Neural progenitor cell (in vitro differentiated cells): ENCODE measurements around the gene FCGR3B.
"Not testable (repeated sequence)": the region's sequence is repeated elsewhere in the genome, so short reads cannot be mapped to it uniquely, and the experiment has no call there.

ENCODE experiments used
- CTCF ChIP-seq: fragments of 200-600 bp; sonication (generic); IDR thresholded peaks from 2 replicates; pipeline ENCODE4 v1.5.1; 2017; ENCODE audit warnings: antibody characterized with exemption, mild to moderate bottlenecking
- EZH2 ChIP-seq: fragments of 200-600 bp; sonication (generic); IDR thresholded peaks from 2 replicates; pipeline ENCODE4 v1.6.1; 2017; ENCODE audit warnings: antibody characterized with exemption, mild to moderate bottlenecking, moderate library complexity

GRCh38 chr1:161576676-161577075, 54.3 kb downstream of the FCGR3B start:
- not testable (repeated sequence) for TF ChIP-seq CTCF, EZH2
